CD4-positive, alpha-beta T cell (primary cell): ENCODE results near the gene ELMO1. TPM values are rescaled to one million over a fixed set of nuclear protein-coding genes. Genes with fewer than 3 reads are reported as not detected.

ENCODE experiments used
- ATAC-seq: fragments of 200-7000 bp; cut with Tn5 transposase; one replicate; pipeline ENCODE4 v1.10.0; 2022; ENCODE audit warnings: mild to moderate bottlenecking; ENCODE audit not compliant: poor library complexity
- CTCF ChIA-PET: fragments of 350-600 bp; sonication (Branson Sonifier 250); formaldehyde crosslinking; loops from one replicate; lab custom pipeline; 2021; ENCODE audit warnings: antibody characterized with exemption, inconsistent platforms; lab: Charles Lee
- POLR2A ChIA-PET: fragments of 350-600 bp; sonication (Branson Sonifier 250); formaldehyde crosslinking; loops from one replicate; lab custom pipeline; 2021; ENCODE audit warnings: antibody characterized with exemption, inconsistent platforms; lab: Charles Lee
- DNase-seq, 14 experiments: peaks; one replicate each; pipeline ENCODE4 v3.0.0-alpha.2; 2013 to 2020; ENCODE audit warnings: mixed read lengths in 2 of 14
- H3K27ac ChIP-seq, 2 donors: one replicate each; pipeline versions ENCODE4 v1.5.1 to v1.7.0; 2013; ENCODE audit warnings: low read length in 2 of 2, low read depth in 1 of 2, mild to moderate bottlenecking in 1 of 2
- H3K27me3 ChIP-seq, 2 experiments: 1 replicate in 1 of 2; 2 replicates in 1 of 2; pipeline versions ENCODE4 v1.6.1 to v1.7.0; 2013; ENCODE audit warnings: low read length in 2 of 2, control low read depth in 1 of 2, mild to moderate bottlenecking in 1 of 2, moderate library complexity in 1 of 2; ENCODE audit not compliant: insufficient read depth in 2 of 2, control insufficient read depth in 1 of 2
- H3K36me3 ChIP-seq: one replicate; pipeline ENCODE4 v1.6.1; 2013; ENCODE audit warnings: low read length, control low read depth; ENCODE audit not compliant: insufficient read depth
- H3K4me1 ChIP-seq: one replicate; pipeline ENCODE4 v1.6.1; 2013; ENCODE audit warnings: low read length, control low read depth; ENCODE audit not compliant: insufficient read depth
- H3K4me3 ChIP-seq: one replicate; pipeline ENCODE4 v1.5.1; 2013; ENCODE audit warnings: mild to moderate bottlenecking, low read length, moderate library complexity
- H3K9me3 ChIP-seq, 2 experiments: 1 replicate in 1 of 2; 2 replicates in 1 of 2; pipeline versions ENCODE4 v1.6.1 to v1.7.0; 2013; ENCODE audit warnings: low read length in 2 of 2, mild to moderate bottlenecking in 2 of 2, control low read depth in 1 of 2, moderate library complexity in 1 of 2; ENCODE audit not compliant: control insufficient read depth in 1 of 2, insufficient read depth in 1 of 2
- H3K27ac Mint-ChIP-seq: one replicate; pipeline ENCODE4 v1.8.0; 2020; ENCODE audit warnings: mixed read lengths
- H3K27me3 Mint-ChIP-seq: one replicate; pipeline ENCODE4 v1.8.0; 2021; ENCODE audit warnings: mixed read lengths
- H3K36me3 Mint-ChIP-seq: one replicate; pipeline ENCODE4 v1.8.0; 2021; ENCODE audit warnings: low read depth, mixed read lengths
- H3K4me1 Mint-ChIP-seq: one replicate; pipeline ENCODE4 v1.8.0; 2021; ENCODE audit warnings: low read depth, mixed read lengths
- H3K4me3 Mint-ChIP-seq: one replicate; pipeline ENCODE4 v1.8.0; 2020; ENCODE audit warnings: mild to moderate bottlenecking, mixed read lengths
- H3K9me3 Mint-ChIP-seq: one replicate; pipeline ENCODE4 v1.8.0; 2020; ENCODE audit warnings: mixed read lengths
- CTCF ChIP-seq: fragments of 200-600 bp; IDR thresholded peaks from one replicate; pipeline ENCODE4 v1.8.0; 2022; ENCODE audit warnings: antibody characterized with exemption, mild to moderate bottlenecking
- intact Hi-C, 2 experiments: fragments of 100-400 bp; cut with DNase I in 1 of 2; cut with micrococcal nuclease in 1 of 2; formaldehyde crosslinking; loops; one replicate each; pipeline versions ENCODE4 v1.15.1 to v1.9.0; 2023 to 2025; cut with DNase I, micrococcal nuclease
- total RNA-seq, 174 experiments: library from RNA in 2 of 174; stranded (reverse) in 2 of 174; gene quantifications; one replicate each; pipeline ENCODE4 v1.2.3 and lab custom pipeline; 2021 to 2026

ELMO1 gene
- total RNA-seq, 2 experiments from 2014 or later: 117 to 120 TPM

- H3K36me3 Mint-ChIP-seq: peaks cover 12% of the 10 kb centered on the region
- H3K4me3 ChIP-seq: no peak overlapping the region
- H3K4me1 Mint-ChIP-seq: peaks cover 85% of the 10 kb centered on the region
- H3K27ac Mint-ChIP-seq: peak overlapping the region; percentile 97
- no peak for TF ChIP-seq CTCF
- H3K27me3 ChIP-seq: no peaks in the 10 kb centered on the region
- intact Hi-C loops: loop anchor here in 1 of 2 experiments (2.0 to 10.0 kb wide), 2 partner anchors 31 to 205 kb away; no protein-coding TSS in a partner anchor
- no peak for DNase-seq
- H3K27ac ChIP-seq: no peak overlapping the region
- peaks cover 53% of the 10 kb centered on the region for H3K4me1 ChIP-seq
- POLR2A ChIA-PET: interaction anchor here (0.8 to 3.9 kb wide), 6 partner anchors 9 to 86 kb away, joined by 3 to 44 read pairs (median 4); partner anchors contain the start of gene ELMO1
- H3K9me3 ChIP-seq: no peaks in the 10 kb centered on the region
- no peaks in the 10 kb centered on the region for H3K9me3 Mint-ChIP-seq
- peak overlapping the region; percentile 30 for H3K4me3 Mint-ChIP-seq
- no peaks in the 10 kb centered on the region for H3K27me3 Mint-ChIP-seq
- H3K36me3 ChIP-seq: no peaks in the 10 kb centered on the region
- CTCF ChIA-PET: interaction anchor here (0.5 to 2.9 kb wide), 2 partner anchors 9 to 49 kb away, joined by 3 to 14 read pairs; partner anchors contain the start of gene ELMO1
- no peak for ATAC-seq
These were observed 9.0 kb downstream of the ELMO1 start for GRCh38 chr7:37439653-37440026.

- Mint-ChIP-seq H3K27me3 (no peaks in the 10 kb centered on the region), H3K4me3 (peak overlapping the region; percentile 6), H3K9me3 (no peaks in the 10 kb centered on the region), H3K27ac (peak overlapping the region; percentile 97), H3K36me3 (peaks cover 8% of the 10 kb centered on the region), H3K4me1 (peaks cover 85% of the 10 kb centered on the region)
- no peaks in the 10 kb centered on the region for H3K27me3 ChIP-seq
- no peak overlapping the region for H3K27ac ChIP-seq
- CTCF ChIA-PET: interaction anchor here (0.5 to 2.9 kb wide), 2 partner anchors 10 to 48 kb away, joined by 3 to 14 read pairs; partner anchors contain the start of gene ELMO1
- DNase-seq (no peak), ATAC-seq (no peak)
- peaks cover 55% of the 10 kb centered on the region for H3K4me1 ChIP-seq
- no peaks in the 10 kb centered on the region for H3K36me3 ChIP-seq
- no peak for TF ChIP-seq CTCF
- POLR2A ChIA-PET: interaction anchor here (0.8 to 3.9 kb wide), 4 partner anchors 10 to 86 kb away, joined by 3 to 44 read pairs (median 3); partner anchors contain the start of gene ELMO1
- intact Hi-C loops: no loop called here
- H3K9me3 ChIP-seq: no peaks in the 10 kb centered on the region
- no peak overlapping the region for H3K4me3 ChIP-seq
These were observed 9.6 kb downstream of the ELMO1 start for GRCh38 chr7:37438906-37439652.

DNA sequence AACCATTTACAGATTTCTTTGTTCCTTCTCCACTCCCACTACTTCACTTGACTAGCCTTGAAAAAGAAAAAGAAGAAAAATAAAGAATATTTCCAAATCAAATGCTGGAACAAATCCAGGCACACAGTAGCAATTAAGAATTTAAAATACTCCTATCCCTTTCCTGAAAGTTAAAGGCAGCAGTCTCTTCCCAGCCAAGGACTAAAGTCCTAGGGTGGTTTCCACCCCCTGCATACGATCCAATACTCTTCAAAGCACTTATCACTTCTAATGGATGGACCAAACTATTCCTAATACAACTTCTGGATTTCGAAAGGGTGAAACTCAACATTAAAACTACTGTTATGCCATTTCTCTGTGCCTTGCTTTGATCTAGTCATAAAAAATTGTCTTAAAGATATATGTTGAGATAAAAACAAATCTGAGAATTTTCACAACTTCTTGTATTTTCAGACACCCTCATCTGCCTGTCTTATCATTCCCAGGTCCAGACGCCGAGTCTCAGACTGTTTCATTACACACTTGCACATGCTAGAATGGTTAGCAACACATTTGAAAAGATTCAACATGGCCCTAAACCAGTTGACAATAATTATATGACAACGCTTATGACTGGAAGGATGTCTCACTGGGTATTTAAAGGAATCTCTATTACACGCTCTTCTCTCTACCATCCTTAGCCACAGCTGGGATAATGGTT lies 13.4 kb downstream of the ELMO1 start:
- Histone ChIP-seq H3K4me1 (peaks cover 45% of the 10 kb centered on the region), H3K27ac (no peak overlapping the region), H3K9me3 (no peaks in the 10 kb centered on the region), H3K27me3 (no peaks in the 10 kb centered on the region), H3K4me3 (no peak overlapping the region), H3K36me3 (no peaks in the 10 kb centered on the region)
- no peaks in the 10 kb centered on the region for H3K9me3 Mint-ChIP-seq
- ChIA-PET CTCF (no interaction called here), POLR2A (interaction anchor here (1.3 kb wide), 1 partner anchor 80 kb away, joined by 3 read pairs; no protein-coding TSS in a partner anchor)
- H3K4me3 Mint-ChIP-seq: no peak overlapping the region
- H3K4me1 Mint-ChIP-seq: peaks cover 79% of the 10 kb centered on the region
- intact Hi-C loops: no loop called here
- H3K27me3 Mint-ChIP-seq: no peaks in the 10 kb centered on the region
- peak overlapping the region; percentile 22 for H3K27ac Mint-ChIP-seq
- TF ChIP-seq CTCF: no peak
- ATAC-seq (no peak), DNase-seq (no peak)
- H3K36me3 Mint-ChIP-seq: peaks cover 7% of the 10 kb centered on the region
